Breast epithelium (tissue), 4 donors: Measurements from ENCODE around the gene SSTR5. TPM values are rescaled to one million over a fixed set of nuclear protein-coding genes. Genes with fewer than 3 reads are reported as not detected.

Experiments used
- DNase-seq, 2 donors: peaks; one replicate each; pipeline ENCODE4 v3.0.0-alpha.2; 2019; ENCODE audit warnings: low spot score in 2 of 2
- H3K27ac ChIP-seq, 2 donors: fragments of 200-600 bp; sonication (generic) in 1 of 2; one replicate each; pipeline ENCODE4 v1.5.1; 2016 to 2019; ENCODE audit warnings: mild to moderate bottlenecking in 1 of 2
- H3K27me3 ChIP-seq, 2 donors: fragments of 200-600 bp; sonication (generic) in 1 of 2; one replicate each; pipeline versions ENCODE4 v1.5.1 to v1.6.0; 2017 to 2019; ENCODE audit warnings: control low read depth in 1 of 2, mild to moderate bottlenecking in 1 of 2
- H3K36me3 ChIP-seq: fragments of 200-600 bp; one replicate; pipeline ENCODE4 v1.5.1; 2019
- H3K4me1 ChIP-seq, 2 donors: fragments of 200-600 bp; sonication (generic); one replicate each; pipeline ENCODE4 v1.5.1; 2016 to 2019; ENCODE audit warnings: control low read depth in 1 of 2
- H3K4me3 ChIP-seq, 3 donors: fragments of 200-600 bp; sonication (generic); 1 replicate in 2 of 3; 2 replicates in 1 of 3; pipeline ENCODE4 v1.5.1; 2016 to 2019; ENCODE audit warnings: mild to moderate bottlenecking in 3 of 3, moderate library complexity in 2 of 3
- H3K9me3 ChIP-seq, 2 donors: fragments of 200-600 bp; sonication (generic) in 1 of 2; one replicate each; pipeline ENCODE4 v1.5.1; 2016 to 2019; ENCODE audit warnings: control low read depth in 1 of 2
- POLR2A ChIP-seq: fragments of 450-650 bp; IDR thresholded peaks from one replicate; pipeline ENCODE4 v1.6.1; 2016; ENCODE audit warnings: antibody characterized with exemption, mild to moderate bottlenecking, moderate library complexity
- POLR2AphosphoS5 ChIP-seq, 3 donors: sonication (generic); formaldehyde crosslinking; IDR thresholded peaks; one replicate each; pipeline ENCODE4 v1.6.1; 2017; ENCODE audit warnings: antibody characterized with exemption in 3 of 3
- intact Hi-C: fragments of 100-400 bp; cut with DNase I; formaldehyde crosslinking; loops from one replicate; pipeline ENCODE4 v1.15.1; 2023; ENCODE audit warnings: low total_unique reads
- total RNA-seq, 3 donors: library from RNA; depleted of rRNA; stranded (reverse); fragments of >200 nt; gene quantifications; one replicate each; pipeline ENCODE4 v1.1.0, GENCODE V29; 2016
- TF ChIP-seq, protein P1 (sequence below), 3 donors: fragments of 450-650 bp; IDR thresholded peaks; one replicate each; pipeline ENCODE4 v1.5.1; 2016 to 2017; ENCODE audit warnings: antibody characterized with exemption in 3 of 3, mild to moderate bottlenecking in 3 of 3, moderate library complexity in 3 of 3

The SSTR5 gene
- total RNA-seq, 3 donors from 2014 or later, result not detected

DNA sequence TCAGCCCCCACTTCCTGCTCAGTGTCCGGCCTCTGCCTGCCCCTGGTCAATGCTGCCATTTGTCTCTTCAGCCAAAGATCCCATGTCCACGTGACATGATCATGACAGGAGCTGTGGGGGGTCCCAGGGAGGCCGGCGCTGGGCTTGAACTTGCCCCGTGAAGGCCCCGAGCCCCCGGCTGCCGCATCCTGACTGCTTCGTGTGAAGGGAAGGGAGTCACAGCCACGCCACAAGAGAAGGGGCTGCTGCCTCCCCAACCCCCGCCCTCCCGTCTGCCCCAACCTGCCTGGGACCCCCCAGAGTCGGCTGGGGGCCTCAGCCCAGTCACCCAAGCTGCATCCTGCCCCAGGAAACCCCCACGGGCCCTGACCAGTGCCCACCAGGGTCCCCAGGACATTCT is 14.3 kb upstream of the SSTR5 start:
- peaks cover 9 to 34% of the 10 kb centered on the region in 2 donors for H3K9me3 ChIP-seq
- no peaks in the 10 kb centered on the region for H3K4me1 ChIP-seq
- H3K4me3 ChIP-seq, result no peak overlapping the region
- intact Hi-C loops, result loop anchor here (5.0 kb wide), 1 partner anchor 246 kb away; no protein-coding TSS in a partner anchor
- H3K27ac ChIP-seq, result no peak overlapping the region
- no peak for TF ChIP-seq POLR2AphosphoS5 (IDR thresholded peaks at IDR 0.05)
- no peak for DNase-seq
- peaks cover 7 to 72% of the 10 kb centered on the region in 2 donors for H3K27me3 ChIP-seq
- no peaks in the 10 kb centered on the region for H3K36me3 ChIP-seq

DNA sequence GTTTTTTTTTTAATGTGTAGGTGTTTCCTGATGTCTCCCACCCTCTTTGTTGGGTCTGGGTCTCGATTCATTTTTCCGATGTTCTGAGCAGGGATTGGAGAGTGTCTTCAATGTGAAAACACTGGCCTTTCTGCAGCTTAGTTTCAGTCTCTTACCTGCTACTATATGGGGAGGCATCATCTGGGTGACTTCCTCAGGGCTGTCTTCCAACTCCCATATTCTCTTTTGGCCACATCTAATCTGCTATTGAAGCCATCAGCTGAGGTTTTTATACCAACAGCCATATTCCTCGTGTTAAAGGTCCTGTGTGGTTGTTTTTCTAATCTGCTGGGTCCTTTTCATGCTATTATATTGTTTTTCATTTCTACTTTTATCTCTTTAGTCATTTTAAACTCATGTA is 13.2 kb upstream of the SSTR5 start:
- H3K36me3 ChIP-seq, result no peaks in the 10 kb centered on the region
- H3K4me1 ChIP-seq, result no peaks in the 10 kb centered on the region
- peaks cover 7 to 73% of the 10 kb centered on the region in 2 donors for H3K27me3 ChIP-seq
- no peak for DNase-seq
- TF ChIP-seq POLR2AphosphoS5 (IDR thresholded peaks at IDR 0.05), result no peak
- no peak for TF ChIP-seq POLR2A
- TF ChIP-seq, protein P1, sequence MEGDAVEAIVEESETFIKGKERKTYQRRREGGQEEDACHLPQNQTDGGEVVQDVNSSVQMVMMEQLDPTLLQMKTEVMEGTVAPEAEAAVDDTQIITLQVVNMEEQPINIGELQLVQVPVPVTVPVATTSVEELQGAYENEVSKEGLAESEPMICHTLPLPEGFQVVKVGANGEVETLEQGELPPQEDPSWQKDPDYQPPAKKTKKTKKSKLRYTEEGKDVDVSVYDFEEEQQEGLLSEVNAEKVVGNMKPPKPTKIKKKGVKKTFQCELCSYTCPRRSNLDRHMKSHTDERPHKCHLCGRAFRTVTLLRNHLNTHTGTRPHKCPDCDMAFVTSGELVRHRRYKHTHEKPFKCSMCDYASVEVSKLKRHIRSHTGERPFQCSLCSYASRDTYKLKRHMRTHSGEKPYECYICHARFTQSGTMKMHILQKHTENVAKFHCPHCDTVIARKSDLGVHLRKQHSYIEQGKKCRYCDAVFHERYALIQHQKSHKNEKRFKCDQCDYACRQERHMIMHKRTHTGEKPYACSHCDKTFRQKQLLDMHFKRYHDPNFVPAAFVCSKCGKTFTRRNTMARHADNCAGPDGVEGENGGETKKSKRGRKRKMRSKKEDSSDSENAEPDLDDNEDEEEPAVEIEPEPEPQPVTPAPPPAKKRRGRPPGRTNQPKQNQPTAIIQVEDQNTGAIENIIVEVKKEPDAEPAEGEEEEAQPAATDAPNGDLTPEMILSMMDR (IDR thresholded peaks at IDR 0.05), result no peak
- peaks cover 9 to 34% of the 10 kb centered on the region in 2 donors for H3K9me3 ChIP-seq
- no peak overlapping the region for H3K4me3 ChIP-seq
- intact Hi-C loops, result loop anchor here (5.0 kb wide), 1 partner anchor 247 kb away; no protein-coding TSS in a partner anchor
- H3K27ac ChIP-seq, result no peak overlapping the region

DNA sequence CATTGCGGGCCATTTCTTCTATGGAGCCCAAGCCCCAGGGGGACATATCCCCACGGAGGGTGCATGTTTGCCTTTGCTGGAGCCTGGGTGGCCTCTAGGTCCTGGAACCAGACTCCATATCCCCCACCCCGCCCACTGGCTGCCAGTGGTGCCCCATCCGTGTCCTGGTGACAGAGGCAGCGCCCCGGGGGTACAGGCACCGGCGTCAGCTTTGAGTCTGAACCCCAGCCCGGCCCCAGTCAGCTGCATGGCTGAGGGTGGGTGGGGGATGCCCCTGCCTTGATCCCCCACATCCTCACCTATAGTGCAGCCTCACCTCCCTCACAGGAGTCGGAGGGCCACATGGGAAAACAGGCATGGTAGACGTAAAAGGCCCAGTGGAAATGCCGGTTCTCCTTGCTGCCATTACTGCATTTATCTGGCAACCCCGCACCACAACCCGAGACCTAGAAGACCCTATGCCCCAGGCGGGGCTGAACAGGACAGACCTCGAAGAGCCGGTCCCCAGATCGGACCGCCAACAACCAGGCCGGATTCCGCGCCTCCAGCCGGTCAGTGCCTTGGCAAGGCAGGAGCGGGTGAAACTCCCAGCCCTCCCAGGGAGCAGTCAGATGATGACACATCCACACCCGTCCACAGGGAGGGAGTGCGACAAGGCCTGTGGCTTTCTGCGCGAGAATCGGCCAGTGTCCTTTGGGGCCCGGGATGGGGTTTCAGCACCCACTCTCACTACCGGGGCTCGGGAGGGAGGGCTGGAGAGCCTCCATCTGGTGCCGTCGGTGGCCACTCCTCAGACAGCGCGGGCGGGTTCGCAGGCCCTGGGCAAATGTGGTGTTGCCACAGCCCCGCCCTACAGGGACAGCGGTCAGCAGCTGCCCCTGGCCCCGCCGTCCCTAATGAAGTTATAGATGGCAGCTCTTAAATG is 11.9 kb upstream of the SSTR5 start:
- H3K9me3 ChIP-seq, result peaks cover 9 to 32% of the 10 kb centered on the region in 2 donors
- H3K4me3 ChIP-seq, result no peak overlapping the region
- H3K4me1 ChIP-seq, result no peaks in the 10 kb centered on the region
- no peaks in the 10 kb centered on the region for H3K36me3 ChIP-seq
- DNase-seq, result no peak
- TF ChIP-seq POLR2A, result no peak
- TF ChIP-seq, protein P1 (IDR thresholded peaks at IDR 0.05), result no peak
- no peak for TF ChIP-seq POLR2AphosphoS5 (IDR thresholded peaks at IDR 0.05)
- H3K27ac ChIP-seq, result no peak overlapping the region
- intact Hi-C loops, result loop anchor here (1.0 to 10.0 kb wide), 2 partner anchors 16 to 394 kb away; no protein-coding TSS in a partner anchor
- peaks cover 7 to 75% of the 10 kb centered on the region in 2 donors for H3K27me3 ChIP-seq

DNA sequence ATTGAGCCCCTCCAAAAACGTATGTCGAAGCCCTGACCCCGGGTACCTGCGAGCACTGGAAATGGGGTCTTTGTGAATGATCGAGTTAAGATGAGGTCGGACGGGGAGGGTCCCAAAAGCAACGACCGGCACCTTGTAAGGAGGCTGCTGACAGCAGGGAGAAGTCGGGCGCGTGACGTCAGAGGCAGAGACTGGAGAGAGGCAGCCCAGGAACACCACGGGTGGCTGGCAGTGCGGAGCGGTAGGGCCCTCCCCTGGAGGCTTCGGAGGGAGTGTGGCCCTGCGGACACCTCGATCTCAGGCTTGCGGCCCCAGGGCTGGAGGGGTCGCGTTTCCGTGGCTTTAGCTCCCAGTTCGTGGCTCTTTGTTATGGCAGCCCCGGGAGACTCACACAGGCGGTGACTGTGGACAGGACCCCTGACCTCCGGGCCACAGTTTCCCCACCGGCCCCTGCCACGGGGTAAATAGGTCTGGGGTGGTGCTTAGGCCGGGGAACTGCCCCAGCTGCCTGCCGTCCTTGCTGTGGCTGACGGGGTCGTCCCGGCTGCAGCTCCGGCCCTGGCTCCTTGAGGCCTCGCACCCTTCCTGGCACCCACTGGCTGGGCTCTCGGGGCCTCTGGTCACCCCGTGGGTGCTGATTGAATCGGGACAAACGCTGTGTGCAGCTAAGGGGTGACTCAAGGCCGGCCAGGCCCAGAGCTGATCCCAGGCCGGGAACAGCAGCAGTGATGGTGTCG is 10.6 kb upstream of the SSTR5 start:
- no peaks in the 10 kb centered on the region for H3K36me3 ChIP-seq
- peaks cover 4 to 19% of the 10 kb centered on the region in 2 donors for H3K9me3 ChIP-seq
- intact Hi-C loops, result loop anchor here (1.0 to 10.0 kb wide), 2 partner anchors 18 to 393 kb away; no protein-coding TSS in a partner anchor
- peaks cover 10 to 85% of the 10 kb centered on the region in 2 donors for H3K27me3 ChIP-seq
- no peak for DNase-seq
- no peak overlapping the region for H3K27ac ChIP-seq
- no peak overlapping the region for H3K4me3 ChIP-seq
- TF ChIP-seq POLR2AphosphoS5 (IDR thresholded peaks at IDR 0.05), result no peak
- TF ChIP-seq, protein P1 (IDR thresholded peaks at IDR 0.05), result no peak
- TF ChIP-seq POLR2A, result no peak
- H3K4me1 ChIP-seq, result no peaks in the 10 kb centered on the region

DNA sequence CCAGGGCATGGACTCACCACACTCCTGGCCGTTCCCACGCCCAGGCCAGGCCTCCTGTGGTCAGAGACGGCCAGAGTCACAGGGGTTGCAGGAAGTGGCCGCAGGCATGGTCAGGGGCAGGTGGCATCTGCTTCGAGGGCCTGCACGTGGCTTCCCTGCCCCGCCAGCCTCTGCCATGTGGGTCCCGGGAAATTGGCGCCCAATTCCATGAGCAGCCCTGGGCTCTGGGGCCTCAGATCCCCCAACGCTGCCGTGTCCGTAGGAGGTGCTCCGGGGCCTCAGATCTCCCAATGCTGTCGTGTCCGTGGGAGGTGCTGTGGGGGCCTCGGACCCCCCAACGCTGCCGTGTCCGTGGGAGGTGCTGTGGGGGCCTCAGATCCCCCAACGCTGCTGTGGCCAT is 9.7 kb upstream of the SSTR5 start:
- Histone ChIP-seq H3K9me3 (peaks cover 0 to 9% of the 10 kb centered on the region in 2 donors), H3K27me3 (peaks cover 4 to 85% of the 10 kb centered on the region in 2 donors), H3K27ac (no peak overlapping the region), H3K4me1 (no peaks in the 10 kb centered on the region), H3K4me3 (no peak overlapping the region), H3K36me3 (no peaks in the 10 kb centered on the region)
- intact Hi-C loops, result loop anchor here (10.0 kb wide), 1 partner anchor 392 kb away; no protein-coding TSS in a partner anchor
- DNase-seq, result no peak
- TF ChIP-seq POLR2A, result no peak
- TF ChIP-seq POLR2AphosphoS5 (IDR thresholded peaks at IDR 0.05), result no peak
- TF ChIP-seq, protein P1 (IDR thresholded peaks at IDR 0.05), result no peak
